OCI-LY1 (cell line): Measurements from ENCODE around the gene FAM234B.

Experiments
- EZH2 ChIP-seq: fragments of 200-600 bp; sonication (generic), shearing (Covaris generic); IDR thresholded peaks from 2 replicates; pipeline ENCODE4 v1.8.0; 2017; ENCODE audit warnings: borderline replicate concordance, mixed run types, mild to moderate bottlenecking, antibody characterized with exemption, low read length, moderate library complexity, mixed read lengths
- TF ChIP-seq, protein P1 (sequence below): fragments of 200-600 bp; sonication (generic), shearing (Covaris generic); IDR thresholded peaks from 2 replicates; pipeline ENCODE4 v1.5.1; 2017; ENCODE audit warnings: mild to moderate bottlenecking, antibody characterized with exemption, low read length, moderate library complexity, mixed read lengths

DNA sequence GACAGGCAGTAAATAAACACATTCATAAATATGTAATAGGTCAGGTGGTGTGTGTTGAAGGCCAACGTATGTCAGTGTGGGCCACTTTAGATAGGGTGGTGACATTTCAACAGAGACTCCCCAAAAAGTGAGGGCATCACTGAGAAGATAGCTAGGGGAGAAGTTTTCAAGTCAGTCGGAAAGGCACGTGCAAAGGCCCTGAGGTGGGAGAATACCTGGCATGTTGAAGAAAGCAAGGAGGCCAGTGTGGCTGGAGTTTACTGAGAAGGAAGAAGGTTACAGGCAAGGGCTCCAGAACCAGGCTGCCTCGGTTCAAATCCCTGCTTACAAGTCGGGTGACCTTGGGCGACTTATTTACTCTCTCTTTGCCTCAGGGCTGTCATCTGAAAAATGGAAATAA, 33.1 kb upstream of the FAM234B start:
- TF ChIP-seq, protein P1, sequence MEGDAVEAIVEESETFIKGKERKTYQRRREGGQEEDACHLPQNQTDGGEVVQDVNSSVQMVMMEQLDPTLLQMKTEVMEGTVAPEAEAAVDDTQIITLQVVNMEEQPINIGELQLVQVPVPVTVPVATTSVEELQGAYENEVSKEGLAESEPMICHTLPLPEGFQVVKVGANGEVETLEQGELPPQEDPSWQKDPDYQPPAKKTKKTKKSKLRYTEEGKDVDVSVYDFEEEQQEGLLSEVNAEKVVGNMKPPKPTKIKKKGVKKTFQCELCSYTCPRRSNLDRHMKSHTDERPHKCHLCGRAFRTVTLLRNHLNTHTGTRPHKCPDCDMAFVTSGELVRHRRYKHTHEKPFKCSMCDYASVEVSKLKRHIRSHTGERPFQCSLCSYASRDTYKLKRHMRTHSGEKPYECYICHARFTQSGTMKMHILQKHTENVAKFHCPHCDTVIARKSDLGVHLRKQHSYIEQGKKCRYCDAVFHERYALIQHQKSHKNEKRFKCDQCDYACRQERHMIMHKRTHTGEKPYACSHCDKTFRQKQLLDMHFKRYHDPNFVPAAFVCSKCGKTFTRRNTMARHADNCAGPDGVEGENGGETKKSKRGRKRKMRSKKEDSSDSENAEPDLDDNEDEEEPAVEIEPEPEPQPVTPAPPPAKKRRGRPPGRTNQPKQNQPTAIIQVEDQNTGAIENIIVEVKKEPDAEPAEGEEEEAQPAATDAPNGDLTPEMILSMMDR: no peak
- no peak for TF ChIP-seq EZH2
